NK-92 (cell line): ENCODE data around the gene PARG.
"Not testable (repeated sequence)": the region's sequence is repeated elsewhere in the genome, so short reads cannot be mapped to it uniquely, and the experiment has no call there.

Source experiments
- DNase-seq: peaks from one replicate; lab custom pipeline; 2025; ENCODE audit not compliant: unreplicated experiment; lab: John Stamatoyannopoulos, UW

PARG gene

GRCh38 chr10:49908290-49909080, 33.3 kb downstream of the PARG start:
- not testable (repeated sequence) for DNase-seq

GRCh38 chr10:49903829-49904228, 38.0 kb downstream of the PARG start:
- DNase-seq = not testable (repeated sequence)

GRCh38 chr10:49900406-49900805, 41.4 kb downstream of the PARG start:
- not testable (repeated sequence) for DNase-seq

GRCh38 chr10:49899999-49900398, 41.8 kb downstream of the PARG start:
- DNase-seq = not testable (repeated sequence)

GRCh38 chr10:49890025-49890424, 51.8 kb downstream of the PARG start:
- not testable (repeated sequence) for DNase-seq

- not testable (repeated sequence) for DNase-seq
Observed at GRCh38 chr10:49884739-49885331, 57.0 kb downstream of the PARG start.

- DNase-seq = not testable (repeated sequence)
Observed at GRCh38 chr10:49883852-49884251, 58.0 kb downstream of the PARG start.

- DNase-seq = not testable (repeated sequence)
Observed at GRCh38 chr10:49882327-49882726, 59.5 kb downstream of the PARG start.

- not testable (repeated sequence) for DNase-seq
Observed at GRCh38 chr10:49872740-49873139, 69.1 kb downstream of the PARG start.

- not testable (repeated sequence) for DNase-seq
Observed at GRCh38 chr10:49871462-49871861, 70.4 kb downstream of the PARG start.

- DNase-seq = not testable (repeated sequence)
Observed at GRCh38 chr10:49859933-49860332, 81.9 kb downstream of the PARG start.

- DNase-seq = not testable (repeated sequence)
Observed at GRCh38 chr10:49858697-49859382, 83.0 kb downstream of the PARG start.

- not testable (repeated sequence) for DNase-seq
Observed at GRCh38 chr10:49849520-49849919, 92.3 kb downstream of the PARG start.

GRCh38 chr10:49844775-49845595, 96.8 kb downstream of the PARG start:
- no peak for DNase-seq

GRCh38 chr10:49842333-49842628, 99.5 kb downstream of the PARG start:
- not testable (repeated sequence) for DNase-seq

- DNase-seq = no peak
Observed at GRCh38 chr10:49841615-49842332, 100.1 kb downstream of the PARG start.

- DNase-seq = no peak
Observed at GRCh38 chr10:49837685-49838084, 104.1 kb downstream of the PARG start.

- DNase-seq = no peak
Observed at GRCh38 chr10:49837051-49837478, 104.8 kb downstream of the PARG start.

GRCh38 chr10:49834976-49835375, 106.9 kb downstream of the PARG start:
- no peak for DNase-seq

- no peak for DNase-seq
Observed at GRCh38 chr10:49834201-49834600, 107.6 kb downstream of the PARG start.
